HepG2 (cell line): Measurements from ENCODE around the gene RAD51AP1. TPM values are rescaled to one million over a fixed set of nuclear protein-coding genes. Genes with fewer than 3 reads are reported as not detected.

Experiments used
- CENPT ChIP-seq: sonication (generic); formaldehyde crosslinking; IDR thresholded peaks from 2 replicates; pipeline ENCODE4 v1.8.0; 2022; ENCODE audit warnings: low read depth, mild to moderate bottlenecking, moderate library complexity, missing genetic modification reagents
- FOXP4 ChIP-seq: sonication (generic); formaldehyde crosslinking; IDR thresholded peaks from 2 replicates; pipeline ENCODE4 v1.4.0; 2020; ENCODE audit warnings: missing genetic modification reagents
- GATA4 ChIP-seq: sonication (generic); IDR thresholded peaks from 2 replicates; pipeline ENCODE4 v1.6.1; 2016; ENCODE audit warnings: antibody characterized with exemption, low read depth, borderline replicate concordance
- JUND ChIP-seq: sonication (generic); formaldehyde crosslinking; IDR thresholded peaks from 2 replicates; pipeline ENCODE4 v1.8.0; 2022; ENCODE audit warnings: mild to moderate bottlenecking, missing genetic modification reagents
- KDM6A ChIP-seq: IDR thresholded peaks from 2 replicates; pipeline ENCODE4 v1.6.1; 2016; ENCODE audit warnings: low read depth
- LBX2 ChIP-seq: sonication (generic); formaldehyde crosslinking; IDR thresholded peaks from 2 replicates; pipeline ENCODE4 v1.5.0; 2020; ENCODE audit warnings: missing genetic modification reagents, mild to moderate bottlenecking, borderline replicate concordance
- PLSCR1 ChIP-seq: sonication (generic); formaldehyde crosslinking; IDR thresholded peaks from 2 replicates; pipeline ENCODE4 v1.5.0; 2020; ENCODE audit warnings: missing genetic modification reagents, mild to moderate bottlenecking, borderline replicate concordance
- SNAPC5 ChIP-seq: sonication (generic); formaldehyde crosslinking; IDR thresholded peaks from 2 replicates; pipeline ENCODE4 v1.8.1; 2023; ENCODE audit warnings: mild to moderate bottlenecking, missing genetic modification reagents, borderline replicate concordance
- SP5 ChIP-seq: IDR thresholded peaks from 2 replicates; pipeline ENCODE4 v1.6.1; 2016; ENCODE audit warnings: low read depth, borderline replicate concordance
- ZBTB21 ChIP-seq: sonication (generic); formaldehyde crosslinking; IDR thresholded peaks from 2 replicates; pipeline ENCODE4 v1.4.0; 2020; ENCODE audit warnings: missing genetic modification reagents
- ZC3H4 ChIP-seq: sonication (generic); formaldehyde crosslinking; IDR thresholded peaks from 2 replicates; pipeline ENCODE4 v1.4.0; 2020; ENCODE audit warnings: missing genetic modification reagents, borderline replicate concordance
- ZNF326 ChIP-seq: sonication (generic); formaldehyde crosslinking; IDR thresholded peaks from 2 replicates; pipeline ENCODE4 v1.4.0; 2020; ENCODE audit warnings: missing genetic modification reagents, borderline replicate concordance
- ZNF703 ChIP-seq: sonication (generic); formaldehyde crosslinking; IDR thresholded peaks from 2 replicates; pipeline ENCODE4 v1.5.1; 2020; ENCODE audit warnings: missing genetic modification reagents, mild to moderate bottlenecking, moderate library complexity, borderline replicate concordance
- polyA plus RNA-seq, 8 experiments: library from polyadenylated mRNA; depleted of rRNA in 3 of 8; stranded (reverse) in 7 of 8; unstranded in 1 of 8; fragments of >200 nt; fragmentation: Illumina TruSeq in 4 of 8; extraction: Trizol in 4 of 8; gene quantifications; 2 replicates each; pipeline versions ENCODE4 v1.2.1 to v1.2.3, GENCODE V29; 2011 to 2016; ENCODE audit warnings: low read depth in 4 of 8, missing spikeins in 1 of 8, mixed read lengths in 1 of 8; ENCODE audit not compliant: insufficient read depth in 1 of 8
- total RNA-seq, 5 experiments: library from RNA; depleted of rRNA; stranded (reverse); fragments of >200 nt; fragmentation: Illumina TruSeq; extraction: Trizol; gene quantifications; 2 replicates each; pipeline ENCODE4 v1.2.3, GENCODE V29; 2016; ENCODE audit warnings: low read depth in 1 of 5
- TF ChIP-seq, protein P1 (sequence below): sonication (generic); formaldehyde crosslinking; IDR thresholded peaks from 2 replicates; pipeline ENCODE4; 2020; ENCODE audit warnings: missing genetic modification reagents, mild to moderate bottlenecking, borderline replicate concordance
- TF ChIP-seq, protein P2 (sequence below): IDR thresholded peaks from 2 replicates; pipeline ENCODE4 v1.6.1; 2018; ENCODE audit warnings: missing genetic modification reagents, mild to moderate bottlenecking, missing compliant biosample characterization
- TF ChIP-seq, protein P3 (sequence below): sonication (generic); formaldehyde crosslinking; IDR thresholded peaks from 2 replicates; pipeline ENCODE4 v1.5.0; 2020; ENCODE audit warnings: missing genetic modification reagents
- TF ChIP-seq, protein P4 (sequence below): sonication (generic); formaldehyde crosslinking; IDR thresholded peaks from 2 replicates; pipeline ENCODE4 v1.8.1; 2023; ENCODE audit warnings: mild to moderate bottlenecking, missing genetic modification reagents

Gene RAD51AP1
- total and polyA plus RNA-seq, 2 of the 13 experiments (the other 11 are each of a cell fraction or from before 2014, with no cell fraction given) = 16.6 to 49.3 TPM

DNA sequence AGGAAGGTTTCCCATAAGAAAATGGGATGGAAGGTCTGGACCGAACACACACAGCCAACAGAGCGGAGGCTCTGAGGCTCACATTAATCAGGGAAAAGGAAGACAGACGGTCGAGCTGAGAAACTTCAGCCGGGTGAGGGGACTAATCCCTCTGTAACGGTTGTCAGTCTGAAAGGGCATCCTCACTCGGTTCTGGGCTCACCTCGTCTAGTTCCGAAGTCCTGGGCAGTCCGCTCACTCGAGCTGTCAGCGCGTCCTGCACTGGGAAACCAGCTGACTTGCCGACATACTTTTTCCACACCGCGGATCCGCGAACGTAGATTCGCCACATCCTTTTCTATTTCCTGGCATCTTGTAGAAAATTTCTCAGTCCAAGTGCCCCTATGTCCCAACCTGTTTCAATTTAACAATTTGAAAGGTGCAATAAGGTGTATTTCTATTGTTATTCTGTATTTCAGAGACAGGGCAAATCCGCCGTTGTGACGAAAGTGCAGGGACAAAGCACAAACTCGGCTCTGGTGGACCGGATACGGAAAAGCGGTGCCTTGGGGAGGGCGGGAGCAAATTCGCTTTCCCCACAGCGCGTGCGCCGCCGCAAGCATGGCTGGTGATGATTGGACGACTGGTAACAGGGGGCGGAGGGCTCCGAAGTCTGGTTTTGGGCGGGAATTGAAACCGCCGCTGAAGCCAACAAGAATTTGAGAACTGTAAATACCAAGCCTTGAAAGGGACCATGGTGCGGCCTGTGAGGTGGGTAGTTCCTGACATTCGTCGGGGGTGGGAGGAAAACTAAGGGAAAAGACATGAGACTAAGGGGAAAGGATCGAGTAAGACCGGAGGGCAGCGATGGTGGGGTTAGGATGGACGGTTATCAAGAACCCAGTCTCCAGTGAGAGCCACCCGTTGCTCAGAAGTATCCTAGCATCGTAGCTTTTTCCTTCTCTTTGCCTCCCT, at the start of gene RAD51AP1 (continued):
- TF ChIP-seq, protein P1, sequence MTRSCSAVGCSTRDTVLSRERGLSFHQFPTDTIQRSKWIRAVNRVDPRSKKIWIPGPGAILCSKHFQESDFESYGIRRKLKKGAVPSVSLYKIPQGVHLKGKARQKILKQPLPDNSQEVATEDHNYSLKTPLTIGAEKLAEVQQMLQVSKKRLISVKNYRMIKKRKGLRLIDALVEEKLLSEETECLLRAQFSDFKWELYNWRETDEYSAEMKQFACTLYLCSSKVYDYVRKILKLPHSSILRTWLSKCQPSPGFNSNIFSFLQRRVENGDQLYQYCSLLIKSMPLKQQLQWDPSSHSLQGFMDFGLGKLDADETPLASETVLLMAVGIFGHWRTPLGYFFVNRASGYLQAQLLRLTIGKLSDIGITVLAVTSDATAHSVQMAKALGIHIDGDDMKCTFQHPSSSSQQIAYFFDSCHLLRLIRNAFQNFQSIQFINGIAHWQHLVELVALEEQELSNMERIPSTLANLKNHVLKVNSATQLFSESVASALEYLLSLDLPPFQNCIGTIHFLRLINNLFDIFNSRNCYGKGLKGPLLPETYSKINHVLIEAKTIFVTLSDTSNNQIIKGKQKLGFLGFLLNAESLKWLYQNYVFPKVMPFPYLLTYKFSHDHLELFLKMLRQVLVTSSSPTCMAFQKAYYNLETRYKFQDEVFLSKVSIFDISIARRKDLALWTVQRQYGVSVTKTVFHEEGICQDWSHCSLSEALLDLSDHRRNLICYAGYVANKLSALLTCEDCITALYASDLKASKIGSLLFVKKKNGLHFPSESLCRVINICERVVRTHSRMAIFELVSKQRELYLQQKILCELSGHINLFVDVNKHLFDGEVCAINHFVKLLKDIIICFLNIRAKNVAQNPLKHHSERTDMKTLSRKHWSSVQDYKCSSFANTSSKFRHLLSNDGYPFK (CRISPR knock-in tag) = peak; percentile 51; the same call in 1 of the 2 replicates
- TF ChIP-seq CENPT (CRISPR knock-in tag) (no peak), ZC3H4 (no peak), ZNF326 (CRISPR knock-in tag) (no peak), GATA4 (no peak), ZNF703 (CRISPR knock-in tag) (no peak), KDM6A (CRISPR knock-in tag) (no peak), SNAPC5 (CRISPR knock-in tag) (no peak), PLSCR1 (CRISPR knock-in tag) (no peak), ZBTB21 (CRISPR knock-in tag) (no peak), FOXP4 (0 out of 2 replicates have a peak, but pooled peaks have one; percentile 20), SP5 (CRISPR knock-in tag) (peak; percentile 91), JUND (CRISPR knock-in tag) (0 out of 2 replicates have a peak, but pooled peaks have one; percentile 44), LBX2 (CRISPR knock-in tag) (no peak)
- TF ChIP-seq, protein P2, sequence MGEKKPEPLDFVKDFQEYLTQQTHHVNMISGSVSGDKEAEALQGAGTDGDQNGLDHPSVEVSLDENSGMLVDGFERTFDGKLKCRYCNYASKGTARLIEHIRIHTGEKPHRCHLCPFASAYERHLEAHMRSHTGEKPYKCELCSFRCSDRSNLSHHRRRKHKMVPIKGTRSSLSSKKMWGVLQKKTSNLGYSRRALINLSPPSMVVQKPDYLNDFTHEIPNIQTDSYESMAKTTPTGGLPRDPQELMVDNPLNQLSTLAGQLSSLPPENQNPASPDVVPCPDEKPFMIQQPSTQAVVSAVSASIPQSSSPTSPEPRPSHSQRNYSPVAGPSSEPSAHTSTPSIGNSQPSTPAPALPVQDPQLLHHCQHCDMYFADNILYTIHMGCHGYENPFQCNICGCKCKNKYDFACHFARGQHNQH (CRISPR knock-in tag) = peak; percentile 37
- TF ChIP-seq, protein P3, sequence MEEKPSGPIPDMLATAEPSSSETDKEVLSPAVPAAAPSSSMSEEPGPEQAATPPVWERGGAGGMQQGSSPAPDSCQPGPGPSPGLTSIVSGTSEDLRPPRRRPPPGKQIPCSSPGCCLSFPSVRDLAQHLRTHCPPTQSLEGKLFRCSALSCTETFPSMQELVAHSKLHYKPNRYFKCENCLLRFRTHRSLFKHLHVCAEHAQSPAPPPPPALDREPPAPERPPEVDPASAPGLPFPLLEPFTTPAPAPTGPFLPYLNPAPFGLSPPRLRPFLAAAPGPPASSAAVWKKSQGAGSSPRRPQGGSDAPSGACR (CRISPR knock-in tag) = no peak
- TF ChIP-seq, protein P4, sequence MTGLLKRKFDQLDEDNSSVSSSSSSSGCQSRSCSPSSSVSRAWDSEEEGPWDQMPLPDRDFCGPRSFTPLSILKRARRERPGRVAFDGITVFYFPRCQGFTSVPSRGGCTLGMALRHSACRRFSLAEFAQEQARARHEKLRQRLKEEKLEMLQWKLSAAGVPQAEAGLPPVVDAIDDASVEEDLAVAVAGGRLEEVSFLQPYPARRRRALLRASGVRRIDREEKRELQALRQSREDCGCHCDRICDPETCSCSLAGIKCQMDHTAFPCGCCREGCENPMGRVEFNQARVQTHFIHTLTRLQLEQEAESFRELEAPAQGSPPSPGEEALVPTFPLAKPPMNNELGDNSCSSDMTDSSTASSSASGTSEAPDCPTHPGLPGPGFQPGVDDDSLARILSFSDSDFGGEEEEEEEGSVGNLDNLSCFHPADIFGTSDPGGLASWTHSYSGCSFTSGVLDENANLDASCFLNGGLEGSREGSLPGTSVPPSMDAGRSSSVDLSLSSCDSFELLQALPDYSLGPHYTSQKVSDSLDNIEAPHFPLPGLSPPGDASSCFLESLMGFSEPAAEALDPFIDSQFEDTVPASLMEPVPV (CRISPR knock-in tag) = no peak
